ENCODE measurements around the gene CFAP45.

- TF ChIP-seq, protein P1, sequence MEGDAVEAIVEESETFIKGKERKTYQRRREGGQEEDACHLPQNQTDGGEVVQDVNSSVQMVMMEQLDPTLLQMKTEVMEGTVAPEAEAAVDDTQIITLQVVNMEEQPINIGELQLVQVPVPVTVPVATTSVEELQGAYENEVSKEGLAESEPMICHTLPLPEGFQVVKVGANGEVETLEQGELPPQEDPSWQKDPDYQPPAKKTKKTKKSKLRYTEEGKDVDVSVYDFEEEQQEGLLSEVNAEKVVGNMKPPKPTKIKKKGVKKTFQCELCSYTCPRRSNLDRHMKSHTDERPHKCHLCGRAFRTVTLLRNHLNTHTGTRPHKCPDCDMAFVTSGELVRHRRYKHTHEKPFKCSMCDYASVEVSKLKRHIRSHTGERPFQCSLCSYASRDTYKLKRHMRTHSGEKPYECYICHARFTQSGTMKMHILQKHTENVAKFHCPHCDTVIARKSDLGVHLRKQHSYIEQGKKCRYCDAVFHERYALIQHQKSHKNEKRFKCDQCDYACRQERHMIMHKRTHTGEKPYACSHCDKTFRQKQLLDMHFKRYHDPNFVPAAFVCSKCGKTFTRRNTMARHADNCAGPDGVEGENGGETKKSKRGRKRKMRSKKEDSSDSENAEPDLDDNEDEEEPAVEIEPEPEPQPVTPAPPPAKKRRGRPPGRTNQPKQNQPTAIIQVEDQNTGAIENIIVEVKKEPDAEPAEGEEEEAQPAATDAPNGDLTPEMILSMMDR (IDR thresholded peaks at IDR 0.05) = no peak
- no peak for TF ChIP-seq POLR2A (IDR thresholded peaks at IDR 0.05)
Observed at GRCh38 chr1:159911326-159912070, 11.5 kb upstream of the CFAP45 start.
